Right renal pelvis (tissue), 4 donors: ENCODE measurements around the gene SMARCB1. TPM values are rescaled to one million over a fixed set of nuclear protein-coding genes. Genes with fewer than 3 reads are reported as not detected.

Experiments
- DNase-seq, 4 donors: peaks; one replicate each; pipeline ENCODE4 v3.0.0-alpha.2; 2013; ENCODE audit warnings: low read depth in 4 of 4, low spot score in 3 of 4, missing footprints in 1 of 4
- polyA plus RNA-seq, 4 donors: library from polyadenylated mRNA; unstranded; fragments of 120-200 nt; gene quantifications; one replicate each; pipeline ENCODE4 v1.2.1, GENCODE V29; 2013; ENCODE audit not compliant: insufficient read length in 4 of 4

Gene SMARCB1
- polyA plus RNA-seq, 4 donors, result 193 to 206 (median 194) TPM

- no peak for DNase-seq
These were observed 88.1 kb downstream of the SMARCB1 start for GRCh38 chr22:23874871-23875270.

GRCh38 chr22:23875801-23876200 is 89.0 kb downstream of the SMARCB1 start:
- DNase-seq, result no peak

DNA sequence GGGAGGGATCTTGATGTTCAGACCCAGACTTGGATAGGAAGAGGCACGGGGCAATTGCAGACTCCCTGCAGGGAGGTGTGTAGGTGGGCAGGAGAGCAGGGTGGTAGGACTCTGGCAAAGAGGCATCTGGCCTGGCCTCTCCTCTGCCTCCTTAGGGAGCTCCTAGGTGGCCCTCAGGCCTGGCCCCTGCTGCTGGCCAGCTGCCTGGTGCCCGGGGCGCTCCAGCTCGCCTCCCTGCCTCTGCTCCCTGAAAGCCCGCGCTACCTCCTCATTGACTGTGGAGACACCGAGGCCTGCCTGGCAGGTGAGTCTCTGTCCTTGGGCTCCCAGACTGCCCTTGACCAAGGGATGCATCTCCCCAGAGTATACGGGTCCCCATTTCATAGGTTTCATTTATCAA is 90.8 kb downstream of the SMARCB1 start:
- no peak for DNase-seq

DNA sequence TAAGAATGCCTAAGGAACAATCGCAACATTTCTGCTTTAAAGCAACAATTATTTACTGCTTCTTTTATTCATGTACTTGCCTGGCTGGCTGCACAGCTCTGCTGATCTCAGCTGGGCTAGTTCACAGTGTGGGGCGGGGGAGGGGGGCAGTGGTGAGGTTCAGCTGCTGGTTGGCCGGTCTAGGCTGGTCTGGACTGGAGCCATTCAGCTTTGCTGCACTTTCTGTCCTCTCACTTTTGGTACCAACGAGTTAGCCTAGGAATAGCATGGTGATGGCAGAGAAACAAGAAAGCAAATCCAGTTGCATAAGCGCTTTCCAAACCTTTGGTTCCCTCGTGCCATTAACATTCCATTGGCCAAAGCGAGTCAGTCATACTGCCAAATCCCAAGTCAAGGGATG is 91.5 kb downstream of the SMARCB1 start:
- DNase-seq, result no peak

- no peak for DNase-seq
These were observed 95.6 kb downstream of the SMARCB1 start for GRCh38 chr22:23882370-23882769.

DNA sequence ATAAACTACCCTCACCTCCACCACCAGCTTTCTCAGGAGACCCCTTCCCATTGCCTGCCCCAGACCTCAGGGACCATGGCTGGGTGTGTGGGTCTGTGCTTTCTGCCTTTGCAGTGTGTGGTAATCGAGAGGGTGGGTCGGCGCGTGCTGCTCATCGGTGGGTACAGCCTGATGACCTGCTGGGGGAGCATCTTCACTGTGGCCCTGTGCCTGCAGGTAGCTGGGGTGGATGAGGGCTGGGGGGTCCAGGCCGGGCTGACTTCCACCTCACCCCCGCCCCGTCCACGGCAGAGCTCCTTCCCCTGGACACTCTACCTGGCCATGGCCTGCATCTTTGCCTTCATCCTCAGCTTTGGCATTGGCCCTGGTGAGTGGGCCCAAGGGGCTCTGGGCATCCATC is 96.9 kb downstream of the SMARCB1 start:
- no peak for DNase-seq

DNA sequence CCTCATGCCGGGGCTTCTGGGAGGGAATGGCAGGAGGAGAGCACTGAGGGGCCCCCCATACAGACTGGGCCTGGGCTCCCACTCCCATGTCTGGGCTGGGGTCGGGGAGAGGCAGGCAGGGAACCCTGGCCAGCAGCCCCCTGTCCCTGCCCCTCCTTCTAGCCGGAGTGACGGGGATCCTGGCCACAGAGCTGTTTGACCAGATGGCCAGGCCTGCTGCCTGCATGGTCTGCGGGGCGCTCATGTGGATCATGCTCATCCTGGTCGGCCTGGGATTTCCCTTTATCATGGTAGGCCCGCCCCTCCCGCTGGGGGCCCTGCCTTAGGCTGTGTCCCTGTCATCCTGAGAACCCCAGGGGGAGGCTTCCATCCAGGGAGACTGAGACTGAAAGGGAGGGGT is 97.4 kb downstream of the SMARCB1 start:
- no peak for DNase-seq

Other genes starting within 250 kb of the SMARCB1 start
- 1 to 10 TPM in 1 of 4 donors, under 1 TPM in 3; 0.49 to 1.6 (median 0.74) TPM for gene IGLL1, start 206.7 kb upstream of the SMARCB1 start, polyA plus RNA-seq
- gene DRICH1, start 154.6 kb upstream of the SMARCB1 start, polyA plus RNA-seq, result 1 to 10 TPM; 1.1 to 2.8 (median 2.3) TPM
- 1 to 10 TPM; 1.8 to 3.1 (median 2.1) TPM for gene RGL4, start 96.0 kb upstream of the SMARCB1 start, polyA plus RNA-seq
- 1 to 10 TPM; 5.0 to 5.8 (median 5.5) TPM for gene ZNF70, start 35.9 kb upstream of the SMARCB1 start, polyA plus RNA-seq
- 1 to 10 TPM in 1 of 4 donors, under 1 TPM in 3; 0.69 to 1.3 (median 0.78) TPM for gene VPREB3, start 32.5 kb upstream of the SMARCB1 start, polyA plus RNA-seq
- gene C22orf15, start 24.0 kb upstream of the SMARCB1 start, polyA plus RNA-seq, result 1 to 10 TPM; 2.3 to 3.5 (median 2.5) TPM
- 10 to 100 TPM; 79.3 to 96.3 (median 83.1) TPM for gene CHCHD10, start 19.0 kb upstream of the SMARCB1 start, polyA plus RNA-seq
- 10 to 100 TPM; 12.1 to 25.4 (median 19.8) TPM for gene MMP11, start 14.1 kb upstream of the SMARCB1 start, polyA plus RNA-seq
- gene DERL3, start 52.0 kb downstream of the SMARCB1 start, polyA plus RNA-seq, result 1 to 10 TPM; 3.6 to 6.1 (median 4.7) TPM
- 10 to 100 TPM; 24.9 to 32.9 (median 27.7) TPM for gene SLC2A11, start 70.9 kb downstream of the SMARCB1 start, polyA plus RNA-seq
- 100 to 1,000 TPM; 174 to 366 (median 191) TPM for gene MIF, start 107.4 kb downstream of the SMARCB1 start, polyA plus RNA-seq
- 10 to 100 TPM in 2 of 4 donors, 1 to 10 TPM in 2; 4.5 to 22.4 (median 12.6) TPM for gene GSTT2B, start 174.2 kb downstream of the SMARCB1 start, polyA plus RNA-seq
- gene DDTL, start 179.9 kb downstream of the SMARCB1 start, polyA plus RNA-seq, result 1 to 10 TPM; 6.3 to 7.9 (median 6.9) TPM
- 10 to 100 TPM; 59.3 to 95.8 (median 66.4) TPM for gene DDT, start 187.5 kb downstream of the SMARCB1 start, polyA plus RNA-seq
- gene GSTT2, start 193.2 kb downstream of the SMARCB1 start, polyA plus RNA-seq, result 1 to 10 TPM in 2 of 4 donors, under 1 TPM in 2; 0.61 to 2.6 (median 1.3) TPM
- gene GSTT4, start 218.5 kb downstream of the SMARCB1 start, polyA plus RNA-seq, result under 1 TPM in 1 of 4 donors, not detected in 3; 0.04 TPM
- 10 to 100 TPM; 42.2 to 53.3 (median 51.1) TPM for gene CABIN1, start 224.3 kb downstream of the SMARCB1 start, polyA plus RNA-seq